T-helper 2 cell (primary cell): ENCODE data around the gene GLP1R.

Experiments
- DNase-seq, 5 experiments: peaks; one replicate each; pipeline versions ENCODE4 v3.0.0 to v3.0.0-alpha.2; 2012 to 2022

The GLP1R gene

GRCh38 chr6:39063526-39063925 lies 14.9 kb downstream of the GLP1R start:
- DNase-seq = no peak

GRCh38 chr6:39065561-39065960 lies 17.0 kb downstream of the GLP1R start:
- DNase-seq = no peak

GRCh38 chr6:39068391-39068790 lies 19.8 kb downstream of the GLP1R start:
- DNase-seq = no peak

- DNase-seq = no peak
These were observed 24.2 kb downstream of the GLP1R start for GRCh38 chr6:39072830-39073229.

- DNase-seq = no peak
These were observed 25.1 kb downstream of the GLP1R start for GRCh38 chr6:39073471-39074355.

GRCh38 chr6:39074486-39074885 lies 25.9 kb downstream of the GLP1R start:
- no peak for DNase-seq

- DNase-seq = no peak
These were observed 26.6 kb downstream of the GLP1R start for GRCh38 chr6:39075010-39075686.

GRCh38 chr6:39075807-39076622 lies 27.4 kb downstream of the GLP1R start:
- peak in 1 of 5 experiments; percentile 49 for DNase-seq

- peak in 1 of 5 experiments; percentile 23 for DNase-seq
These were observed 28.3 kb downstream of the GLP1R start for GRCh38 chr6:39076623-39077535.

- no peak for DNase-seq
These were observed 29.5 kb downstream of the GLP1R start for GRCh38 chr6:39077882-39078594.

- DNase-seq = no peak
These were observed 30.1 kb downstream of the GLP1R start for GRCh38 chr6:39078695-39079094.

- DNase-seq = no peak
These were observed 30.9 kb downstream of the GLP1R start for GRCh38 chr6:39079197-39080125.

- DNase-seq = no peak
These were observed 31.8 kb downstream of the GLP1R start for GRCh38 chr6:39080246-39080875.

- no peak for DNase-seq
These were observed 33.7 kb downstream of the GLP1R start for GRCh38 chr6:39082310-39082709.

- DNase-seq = no peak
These were observed 34.7 kb downstream of the GLP1R start for GRCh38 chr6:39083231-39083634.

GRCh38 chr6:39084506-39084905 lies 35.9 kb downstream of the GLP1R start:
- no peak for DNase-seq

- no peak for DNase-seq
These were observed 36.7 kb downstream of the GLP1R start for GRCh38 chr6:39085129-39085797.

GRCh38 chr6:39086294-39086693 lies 37.7 kb downstream of the GLP1R start:
- peak in 1 of 5 experiments; percentile 80 for DNase-seq

- no peak for DNase-seq
These were observed 38.1 kb downstream of the GLP1R start for GRCh38 chr6:39086711-39087110.
